GM21515 (cell line): ENCODE data around the gene TULP1.

Experiments
- ATAC-seq: cut with Tn5 transposase; IDR thresholded peaks from one replicate; pipeline ENCODE4 v1.9.1; 2021; ENCODE audit not compliant: unreplicated experiment

Gene TULP1

GRCh38 chr6:35497571-35498421, 14.9 kb downstream of the TULP1 start:
- ATAC-seq, result no peak

- ATAC-seq, result no peak
These were observed 15.7 kb downstream of the TULP1 start, which contains the start of gene TEAD3 for GRCh38 chr6:35496841-35497570. TEAD3 (minus strand) TSS chr6:35497079.

- no peak for ATAC-seq
These were observed 16.5 kb downstream of the TULP1 start for GRCh38 chr6:35496036-35496840.

GRCh38 chr6:35495258-35496035, 17.2 kb downstream of the TULP1 start:
- ATAC-seq, result no peak

- no peak for ATAC-seq
These were observed 18.5 kb downstream of the TULP1 start for GRCh38 chr6:35494161-35494563.

GRCh38 chr6:35493307-35493983, 19.3 kb downstream of the TULP1 start:
- no peak for ATAC-seq

GRCh38 chr6:35492974-35493284, 19.8 kb downstream of the TULP1 start:
- no peak for ATAC-seq

GRCh38 chr6:35492258-35492973, 20.3 kb downstream of the TULP1 start:
- no peak for ATAC-seq

GRCh38 chr6:35491558-35492257, 21.0 kb downstream of the TULP1 start:
- ATAC-seq, result no peak

GRCh38 chr6:35490821-35491557, 21.7 kb downstream of the TULP1 start:
- ATAC-seq, result no peak

GRCh38 chr6:35489995-35490791, 22.5 kb downstream of the TULP1 start:
- ATAC-seq, result no peak

GRCh38 chr6:35489066-35489465, 23.6 kb downstream of the TULP1 start:
- ATAC-seq, result no peak

- no peak for ATAC-seq
These were observed 24.2 kb downstream of the TULP1 start for GRCh38 chr6:35488517-35488862.

GRCh38 chr6:35487658-35488516, 24.8 kb downstream of the TULP1 start:
- ATAC-seq, result no peak

- no peak for ATAC-seq
These were observed 26.4 kb downstream of the TULP1 start for GRCh38 chr6:35486005-35486925.
